Panc1 (cell line): ENCODE data around the gene HOXD9. TPM values are rescaled to one million over a fixed set of nuclear protein-coding genes. Genes with fewer than 3 reads are reported as not detected.

ENCODE experiments used
- ATAC-seq: fragments of 200-7000 bp; cut with Tn5 transposase; 2 replicates; pipeline ENCODE4 v1.9.1; 2020; ENCODE audit warnings: mild to moderate bottlenecking, moderate library complexity
- BruUV-seq: library from RNA; stranded (reverse); fragments of 400-500 nt; replicated peaks from 2 replicates; lab custom pipeline; 2021; lab: Mats Ljungman, UMichigan
- CTCF ChIA-PET: fragments of 300-600 bp; sonication (Branson Sonifier 250); formaldehyde crosslinking; loops from one replicate; lab custom pipeline; 2022; ENCODE audit warnings: antibody characterized with exemption; lab: Charles Lee
- POLR2A ChIA-PET: fragments of 300-600 bp; sonication (Branson Sonifier 250); formaldehyde crosslinking; loops from one replicate; lab custom pipeline; 2022; ENCODE audit warnings: antibody characterized with exemption; lab: Charles Lee
- DNase-seq: peaks from one replicate; pipeline ENCODE4 v3.0.0-alpha.2; 2010; ENCODE audit warnings: low read depth, low spot score
- H3K27ac ChIP-seq: 2 replicates; pipeline ENCODE4 v1.5.1; 2011; ENCODE audit warnings: mild to moderate bottlenecking, low read length, inconsistent platforms
- H3K27me3 ChIP-seq: fragments of 200-500 bp; sonication (Bioruptor generic); 2 replicates; pipeline ENCODE4 v1.6.0; 2014; ENCODE audit warnings: low read length, inconsistent platforms; ENCODE audit not compliant: control insufficient read depth, insufficient read depth
- H3K36me3 ChIP-seq: fragments of 200-500 bp; sonication (Bioruptor generic); 2 replicates; pipeline ENCODE4 v1.5.1; 2014; ENCODE audit warnings: inconsistent platforms, mild to moderate bottlenecking, low read length, moderate library complexity; ENCODE audit not compliant: control insufficient read depth, insufficient read depth
- H3K4me1 ChIP-seq: 2 replicates; pipeline ENCODE4 v1.5.1; 2011; ENCODE audit warnings: inconsistent platforms, mild to moderate bottlenecking, low read length, moderate library complexity; ENCODE audit not compliant: control insufficient read depth, insufficient read depth
- H3K4me3 ChIP-seq, 2 experiments: 2 replicates each; pipeline ENCODE4 v1.5.1; 2011 to 2012; ENCODE audit warnings: low read depth in 2 of 2, low read length in 2 of 2, mild to moderate bottlenecking in 2 of 2, inconsistent platforms in 1 of 2, moderate library complexity in 1 of 2
- H3K9me3 ChIP-seq: fragments of 200-500 bp; sonication (Bioruptor generic); 2 replicates; pipeline ENCODE4 v1.5.1; 2014; ENCODE audit warnings: low read depth, mild to moderate bottlenecking, inconsistent platforms, low read length, moderate library complexity; ENCODE audit not compliant: control insufficient read depth, insufficient read depth
- CTCF ChIP-seq: fragments of 450-650 bp; IDR thresholded peaks from 2 replicates; pipeline ENCODE4 v1.5.1; 2017; ENCODE audit warnings: mild to moderate bottlenecking
- POLR2AphosphoS5 ChIP-seq: IDR thresholded peaks from 2 replicates; pipeline ENCODE4 v1.6.1; 2012; ENCODE audit warnings: mild to moderate bottlenecking, low read depth, low read length, moderate library complexity
- REST ChIP-seq, 2 experiments: IDR thresholded peaks; 2 replicates each; pipeline ENCODE4 v1.6.1; 2011 to 2012; ENCODE audit warnings: low read depth in 2 of 2, control low read depth in 1 of 2, low read length in 1 of 2, mild to moderate bottlenecking in 1 of 2, moderate library complexity in 1 of 2; ENCODE audit not compliant: insufficient read depth in 1 of 2
- SIN3A ChIP-seq: IDR thresholded peaks from 2 replicates; pipeline ENCODE4 v1.6.1; 2012; ENCODE audit warnings: low read depth, mild to moderate bottlenecking, low read length, moderate library complexity, borderline replicate concordance; ENCODE audit not compliant: insufficient read depth
- TCF7L2 ChIP-seq: IDR thresholded peaks from 2 replicates; pipeline ENCODE4 v1.6.1; 2011; ENCODE audit warnings: mild to moderate bottlenecking, low read depth, low read length, inconsistent platforms
- in situ Hi-C: cut with HindIII; loops from 2 replicates; pipeline ENCODE4 v1.10.0; 2016; ENCODE audit warnings: low sequenced_read_pairs, low pct_unique_long_range_greater_than_20kb
- intact Hi-C: fragments of 100-400 bp; cut with micrococcal nuclease; formaldehyde crosslinking; loops from one replicate; pipeline ENCODE4 v1.10.0; 2022; ENCODE audit not compliant: unreplicated experiment
- total RNA-seq: library from RNA; stranded (reverse); gene quantifications from one replicate; pipeline ENCODE4 v1.2.1, GENCODE V29; 2021; ENCODE audit not compliant: unreplicated experiment

The HOXD9 gene
- total RNA-seq, 1 experiment from 2014 or later, result 0.15 TPM

- no peak overlapping the region for H3K27ac ChIP-seq
- 0 out of 2 replicates have a peak, but pooled peaks have one; percentile 35 for TF ChIP-seq CTCF
- no peak for TF ChIP-seq POLR2AphosphoS5
- peaks cover 5% of the 10 kb centered on the region; the same call in 1 of the 2 replicates for H3K27me3 ChIP-seq
- in situ Hi-C loops (no loop called here), intact Hi-C loops (no loop called here)
- no peak for DNase-seq
- no peaks in the 10 kb centered on the region for H3K9me3 ChIP-seq
- H3K4me3 ChIP-seq, result no peak overlapping the region
- POLR2A ChIA-PET, result no interaction called here
- H3K4me1 ChIP-seq, result 0 out of 2 replicates have a peak, but pooled peaks cover 3% of the 10 kb centered on the region
- H3K36me3 ChIP-seq, result no peaks in the 10 kb centered on the region
- no peak for ATAC-seq
- no TSS peak for BruUV-seq
- CTCF ChIA-PET, result no interaction called here
Measured at GRCh38 chr2:176110415-176111308, 11.9 kb upstream of the HOXD9 start.

GRCh38 chr2:176111309-176111663 is 11.2 kb upstream of the HOXD9 start:
- intact Hi-C loops, result no loop called here
- Histone ChIP-seq H3K27ac (no peak overlapping the region), H3K9me3 (no peaks in the 10 kb centered on the region), H3K36me3 (no peaks in the 10 kb centered on the region), H3K4me3 (no peak overlapping the region), H3K4me1 (0 out of 2 replicates have a peak, but pooled peaks cover 3% of the 10 kb centered on the region), H3K27me3 (peaks cover 5% of the 10 kb centered on the region; the same call in 1 of the 2 replicates)
- CTCF ChIA-PET, result interaction anchor here (0.6 to 0.7 kb wide), 2 partner anchors 10 to 1036 kb away, joined by 3 to 4 read pairs; no protein-coding TSS in a partner anchor
- TF ChIP-seq TCF7L2, result no peak
- no peak for TF ChIP-seq REST (IDR thresholded peaks at IDR 0.05; ENCODE audit: insufficient read depth in 1 of 2, low read depth in 2 of 2, low read length in 1 of 2)
- no peak for TF ChIP-seq POLR2AphosphoS5
- no peak for TF ChIP-seq SIN3A
- peak; percentile 96 for TF ChIP-seq CTCF
- POLR2A ChIA-PET, result no interaction called here
- in situ Hi-C loops, result no loop called here
- BruUV-seq, result no TSS peak
- DNase-seq (no peak), ATAC-seq (peak; percentile 76)
